Measurements from ENCODE around the gene PPFIBP2. TPM values are rescaled to one million over a fixed set of nuclear protein-coding genes. Genes with fewer than 3 reads are reported as not detected.
A peak's percentile ranks its signal among the peaks of the same experiment; 100 is the strongest.

The PPFIBP2 gene
- polyA plus RNA-seq, 1 experiment = 20.6 TPM

- CTCF ChIA-PET = interaction anchor here (1.3 to 7.8 kb wide), 5 partner anchors 15 to 101 kb away, joined by 3 to 98 read pairs (median 5); no protein-coding TSS in a partner anchor
- POLR2A ChIA-PET = no interaction called here
- Histone ChIP-seq H3K36me3 (ENCODE audit: control insufficient read depth, insufficient read depth, low read length) (peaks cover 7% of the 10 kb centered on the region), H3K27me3 (ENCODE audit: control insufficient read depth, insufficient read depth, low read length) (no peaks in the 10 kb centered on the region), H3K4me3 (ENCODE audit: low read depth, low read length) (no peak overlapping the region; the same call in 1 of the 2 replicates)
- DNase-seq (ENCODE audit: low read depth) = no peak
- no peak for TF ChIP-seq CTCF (IDR thresholded peaks at IDR 0.05; ENCODE audit: insufficient read depth, low read depth, low read length)
Measured at GRCh38 chr11:7672276-7672959, 158.6 kb downstream of the PPFIBP2 start.

- peak within 1 kb of the TSS; percentile 57 for H3K4me3 ChIP-seq (ENCODE audit: low read depth, low read length)
- POLR2A ChIA-PET = no interaction called here
- no peak for TF ChIP-seq CTCF (IDR thresholded peaks at IDR 0.05; ENCODE audit: insufficient read depth, low read depth, low read length)
- DNase-seq (ENCODE audit: low read depth) = no peak
- CTCF ChIA-PET = interaction anchor here (1.3 to 1.7 kb wide), 4 partner anchors 15 to 102 kb away, joined by 3 to 5 read pairs (median 4); no protein-coding TSS in a partner anchor
- no peaks in the 10 kb centered on the region for H3K27me3 ChIP-seq (ENCODE audit: control insufficient read depth, insufficient read depth, low read length)
- H3K36me3 ChIP-seq (ENCODE audit: control insufficient read depth, insufficient read depth, low read length) = peaks cover 4% of the 10 kb centered on the region
Measured at GRCh38 chr11:7672960-7673723, 159.3 kb downstream of the PPFIBP2 start, which contains the start of gene CYB5R2. CYB5R2 (minus strand) TSS chr11:7673500; CDS start chr11:7672825, 675 bp downstream.

- Histone ChIP-seq H3K4me3 (ENCODE audit: low read depth, low read length) (peak overlapping the region; percentile 57), H3K36me3 (ENCODE audit: control insufficient read depth, insufficient read depth, low read length) (no peaks in the 10 kb centered on the region), H3K27me3 (ENCODE audit: control insufficient read depth, insufficient read depth, low read length) (no peaks in the 10 kb centered on the region)
- ChIA-PET POLR2A (no interaction called here), CTCF (interaction anchor here (1.3 to 1.7 kb wide), 2 partner anchors 18 to 103 kb away, joined by 3 to 5 read pairs; no protein-coding TSS in a partner anchor)
- TF ChIP-seq CTCF (IDR thresholded peaks at IDR 0.05; ENCODE audit: insufficient read depth, low read depth, low read length) = no peak
- DNase-seq (ENCODE audit: low read depth) = no peak
Measured at GRCh38 chr11:7673724-7674434, 160.1 kb downstream of the PPFIBP2 start.

- Histone ChIP-seq H3K27me3 (ENCODE audit: control insufficient read depth, insufficient read depth, low read length) (no peaks in the 10 kb centered on the region), H3K36me3 (ENCODE audit: control insufficient read depth, insufficient read depth, low read length) (no peaks in the 10 kb centered on the region), H3K4me3 (ENCODE audit: low read depth, low read length) (no peak overlapping the region)
- ChIA-PET CTCF (interaction anchor here (1.0 to 2.2 kb wide), 3 partner anchors 10 to 137 kb away, joined by 3 to 6 read pairs (median 4); no protein-coding TSS in a partner anchor), POLR2A (interaction anchor here (0.6 kb wide), 1 partner anchor 18 kb away, joined by 3 read pairs; no protein-coding TSS in a partner anchor)
- DNase-seq (ENCODE audit: low read depth) = no peak
- no peak for TF ChIP-seq CTCF (IDR thresholded peaks at IDR 0.05; ENCODE audit: insufficient read depth, low read depth, low read length)
Measured at GRCh38 chr11:7675631-7676030, 161.8 kb downstream of the PPFIBP2 start.
